Raji (cell line): Measurements from ENCODE around the gene NTSR2.

Source experiments
- POLR2A ChIP-seq: IDR thresholded peaks from 2 replicates; pipeline ENCODE4 v1.6.1; 2011; ENCODE audit warnings: low read depth, low read length, control low read depth; ENCODE audit not compliant: insufficient read depth

NTSR2 gene

DNA sequence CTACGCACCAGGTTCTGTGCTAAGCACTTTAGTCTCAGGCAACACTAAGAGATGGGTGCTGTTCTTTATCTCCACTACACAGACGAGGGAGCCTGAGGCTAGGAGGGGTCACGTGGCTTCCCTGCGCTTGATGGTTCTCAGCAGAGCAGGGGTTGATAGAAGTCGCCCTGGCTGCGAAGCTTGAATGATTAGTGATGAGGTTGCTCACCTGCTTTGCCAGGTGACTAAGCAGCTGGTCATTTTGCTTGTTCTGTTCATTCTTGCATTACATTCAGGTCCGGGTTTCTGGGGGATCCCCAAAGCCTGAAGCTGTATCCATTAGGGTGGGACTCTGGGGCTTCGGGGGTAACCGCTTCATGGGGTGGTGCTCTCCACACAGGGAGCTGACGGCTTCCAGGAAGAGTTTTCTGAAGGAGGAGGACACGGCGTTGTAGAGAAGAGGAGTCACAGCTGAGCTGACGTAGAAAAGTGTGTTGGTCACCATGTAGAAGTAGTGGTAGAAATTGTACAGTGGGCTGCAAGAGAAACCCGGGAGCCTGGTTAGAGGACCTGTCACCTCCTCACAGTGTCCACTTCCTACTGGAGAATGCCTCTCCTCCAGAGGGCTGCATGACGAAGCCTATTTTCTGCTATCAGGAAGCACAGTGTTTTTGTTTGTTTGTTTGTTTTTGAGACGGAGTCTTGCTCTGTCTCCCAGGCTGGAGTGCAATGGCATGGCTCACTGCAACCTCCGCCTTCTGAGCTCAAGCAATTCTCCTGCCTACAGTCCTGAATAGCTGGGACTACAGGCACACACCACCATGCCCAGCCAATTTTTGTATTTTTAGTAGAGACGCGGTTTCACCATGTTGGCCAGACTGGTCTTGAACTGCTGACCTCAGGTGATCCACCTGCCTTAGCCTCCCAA, 11.5 kb downstream of the NTSR2 start:
- TF ChIP-seq POLR2A, result no peak

DNA sequence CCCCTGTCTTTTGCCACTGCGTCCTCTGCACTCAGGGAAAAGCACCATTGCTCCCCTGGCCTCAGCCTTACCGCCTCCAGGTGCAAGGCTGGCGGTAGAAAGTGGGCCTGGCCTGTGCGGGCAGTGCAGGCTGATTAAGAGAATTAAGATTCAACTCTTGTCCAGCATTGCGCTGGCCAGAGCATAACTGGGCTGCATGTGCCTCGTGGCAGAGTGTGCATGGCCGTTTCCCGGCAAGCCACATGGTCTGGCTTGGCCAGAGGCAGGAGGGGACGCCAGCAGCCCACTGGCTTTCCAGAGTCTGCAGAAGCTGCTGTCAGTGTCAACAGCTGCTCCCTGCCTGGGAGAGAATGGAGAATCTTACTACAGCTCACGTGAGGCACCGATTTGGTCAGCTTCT, 12.3 kb downstream of the NTSR2 start:
- TF ChIP-seq POLR2A, result no peak

DNA sequence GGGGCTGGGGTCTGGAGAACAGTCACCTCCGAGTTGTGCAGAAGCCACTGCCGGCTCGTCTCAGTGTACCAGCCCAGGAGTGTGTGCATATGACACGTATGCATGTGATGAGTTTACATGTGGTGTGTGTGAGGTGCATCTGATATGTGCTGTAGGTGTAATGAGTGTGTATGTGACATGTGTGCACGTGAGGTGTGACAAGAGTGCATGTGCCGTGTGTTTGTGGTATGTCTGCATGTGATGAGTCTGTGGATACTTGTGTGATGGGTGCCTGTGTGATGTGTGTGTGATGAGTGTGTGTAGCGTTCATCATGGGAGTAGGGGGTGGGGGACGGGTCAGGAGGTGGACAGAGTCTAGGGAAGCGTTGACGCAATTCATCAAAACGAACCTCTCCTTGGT, 12.8 kb downstream of the NTSR2 start:
- TF ChIP-seq POLR2A, result no peak

DNA sequence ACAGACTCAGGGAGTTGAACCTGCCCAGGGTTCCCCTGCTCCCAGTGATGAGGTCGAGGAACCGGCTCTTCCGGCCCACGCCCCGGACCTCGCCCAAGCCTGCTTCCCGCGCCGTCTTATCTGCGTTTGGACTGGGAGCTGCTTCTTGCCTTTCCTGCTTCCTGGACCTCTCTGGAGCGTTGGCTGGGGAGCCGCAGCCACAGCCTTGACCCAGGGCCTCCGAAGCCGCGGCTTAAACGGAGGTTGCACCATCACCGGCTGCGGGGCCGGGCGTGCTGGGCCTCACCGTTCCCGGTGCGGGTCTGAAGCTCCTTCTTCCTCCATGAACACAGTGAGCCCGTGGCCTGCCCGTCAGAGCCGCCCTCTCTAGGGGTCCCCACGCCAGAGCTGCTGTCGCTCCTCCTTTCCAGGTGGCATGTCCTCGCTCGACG, 13.3 kb downstream of the NTSR2 start:
- no peak for TF ChIP-seq POLR2A

DNA sequence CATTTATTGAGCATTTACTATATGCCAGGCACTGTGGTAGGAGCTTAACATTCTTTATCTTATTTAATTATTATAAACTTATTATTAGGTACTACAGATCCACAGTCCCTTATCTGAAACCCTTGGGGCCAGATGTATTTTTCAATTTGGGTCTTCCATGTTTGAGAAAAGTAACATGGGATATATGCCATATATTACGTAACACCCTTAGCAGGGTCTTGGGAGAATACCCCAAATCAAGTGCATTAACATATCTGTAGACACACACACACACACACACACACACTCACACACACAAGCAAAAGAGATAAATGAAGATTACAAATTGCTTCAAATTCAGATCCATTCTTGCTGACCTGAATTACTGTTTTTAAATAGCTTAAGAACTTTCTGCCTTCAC, 13.7 kb downstream of the NTSR2 start:
- no peak for TF ChIP-seq POLR2A

DNA sequence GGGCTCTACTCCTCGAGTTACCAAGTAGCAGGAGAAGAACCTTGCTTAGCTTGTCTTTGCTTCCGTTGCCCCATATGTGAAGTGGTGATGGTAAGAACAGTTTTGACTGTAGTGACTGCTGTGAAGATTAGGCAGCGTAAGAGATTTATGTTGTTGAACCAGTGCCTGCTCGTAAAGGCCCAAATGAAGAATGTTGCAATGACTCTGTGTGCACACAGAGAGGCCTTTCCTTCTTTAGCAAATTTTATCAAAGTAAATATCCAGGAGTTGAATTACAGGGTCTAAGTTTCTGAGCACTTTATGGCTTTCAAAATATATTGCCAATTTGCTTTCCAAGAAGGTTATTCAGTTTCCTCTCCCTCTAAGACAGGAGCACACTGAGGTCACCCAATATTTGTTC, 14.5 kb downstream of the NTSR2 start:
- TF ChIP-seq POLR2A, result no peak

DNA sequence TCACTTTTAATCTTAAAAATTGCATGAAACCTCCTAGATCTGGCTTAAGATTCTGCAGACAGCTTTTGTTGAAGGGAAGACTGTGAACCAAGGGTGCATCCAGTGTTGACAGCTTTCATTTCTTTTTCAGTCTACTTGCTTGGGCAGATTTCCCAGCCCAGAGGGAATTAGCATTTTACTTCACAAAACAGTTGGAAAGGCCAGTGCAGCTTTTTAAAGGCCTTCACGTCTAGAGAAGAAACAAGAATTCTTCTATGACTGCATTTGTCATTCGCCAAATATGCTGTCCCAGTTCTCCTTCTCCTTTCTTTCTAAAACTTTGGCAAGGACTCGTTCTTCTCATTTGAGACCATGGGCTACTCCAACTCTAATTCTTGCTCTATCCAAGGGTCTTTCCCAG, 17.4 kb downstream of the NTSR2 start:
- TF ChIP-seq POLR2A, result no peak

DNA sequence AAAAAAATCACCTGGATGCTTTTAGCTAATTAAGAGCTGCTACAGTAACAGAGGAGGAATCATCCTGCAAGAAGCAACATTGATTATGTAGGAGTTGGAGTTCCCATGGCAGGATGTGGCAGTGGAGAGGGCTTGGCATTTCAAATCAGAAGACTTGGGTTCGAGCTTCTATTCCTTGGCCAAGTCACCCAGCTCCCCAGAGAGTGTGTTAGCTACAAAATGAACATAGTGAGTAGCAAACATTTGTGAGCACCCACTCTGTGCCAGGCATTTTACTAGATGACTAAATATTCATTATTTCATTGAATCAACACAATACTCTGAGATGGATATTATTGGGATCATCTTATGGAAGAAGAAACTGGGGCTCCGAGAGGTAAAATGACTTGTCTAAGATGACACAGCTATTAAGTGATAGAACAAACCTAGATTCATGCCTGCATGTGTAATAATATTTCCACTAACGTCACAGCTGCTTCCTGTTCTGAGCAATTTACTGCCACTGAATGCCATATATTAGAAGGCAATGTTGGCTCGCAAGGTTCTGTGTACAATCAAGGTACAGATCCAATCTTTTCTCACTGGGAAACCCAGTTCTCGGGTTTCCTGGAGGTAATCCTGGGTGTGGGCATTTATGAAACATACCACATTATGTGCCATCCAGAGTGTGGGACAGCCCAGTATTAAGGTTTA, 18.0 kb downstream of the NTSR2 start:
- no peak for TF ChIP-seq POLR2A

DNA sequence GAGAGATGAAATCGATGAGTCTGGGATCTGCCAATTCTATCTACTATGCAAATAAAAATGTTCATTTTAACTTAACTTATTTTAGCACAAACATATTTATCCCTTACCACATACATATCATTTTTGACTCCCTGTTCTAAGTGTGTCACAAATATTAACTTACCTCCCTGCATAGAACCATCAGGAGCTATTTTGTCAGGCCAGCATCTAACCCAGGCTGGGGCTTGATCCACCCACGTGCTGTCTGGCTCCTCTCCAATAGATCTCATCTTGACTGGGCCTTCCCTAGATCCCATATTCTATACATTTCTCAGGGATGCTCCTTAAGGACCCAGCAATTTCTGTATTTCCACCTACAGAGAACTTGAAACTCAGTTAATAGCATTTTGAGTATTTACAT, 20.9 kb downstream of the NTSR2 start:
- TF ChIP-seq POLR2A, result no peak

DNA sequence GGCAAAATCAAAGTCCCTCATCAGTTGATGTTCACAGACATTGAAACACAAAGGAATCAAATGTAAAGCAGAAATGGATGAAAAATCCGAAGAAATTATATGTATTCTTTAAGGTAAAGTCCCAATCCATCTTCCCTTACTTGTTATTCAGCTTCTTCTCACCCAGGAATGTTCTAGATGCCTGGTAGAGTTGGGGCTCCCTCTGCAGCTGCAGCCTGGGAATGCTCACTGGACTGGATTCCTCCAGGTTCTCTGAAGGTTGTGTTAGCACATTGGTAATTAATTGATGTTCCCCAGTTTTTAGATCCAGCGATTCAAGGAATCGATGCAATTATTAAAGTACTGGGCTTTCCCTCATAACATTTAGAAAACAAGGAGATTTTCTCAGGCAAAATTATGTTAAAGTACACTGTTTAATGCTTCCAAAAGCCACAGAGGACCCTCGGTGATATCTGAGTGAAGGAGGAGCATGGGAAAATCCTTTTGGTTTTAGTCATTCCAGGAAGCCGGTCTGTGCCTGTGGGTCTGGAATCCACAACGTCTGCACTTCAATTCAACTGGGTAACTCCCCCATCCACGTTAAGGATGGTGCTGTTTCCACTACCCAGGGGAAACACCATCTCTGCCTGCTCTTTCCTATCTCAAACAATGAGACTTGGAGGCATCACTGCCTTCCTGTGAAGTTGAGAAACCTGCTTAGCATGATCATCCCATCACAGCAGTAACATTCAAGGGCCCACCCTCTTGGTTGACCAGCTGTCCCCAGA, 22.0 kb downstream of the NTSR2 start:
- no peak for TF ChIP-seq POLR2A

DNA sequence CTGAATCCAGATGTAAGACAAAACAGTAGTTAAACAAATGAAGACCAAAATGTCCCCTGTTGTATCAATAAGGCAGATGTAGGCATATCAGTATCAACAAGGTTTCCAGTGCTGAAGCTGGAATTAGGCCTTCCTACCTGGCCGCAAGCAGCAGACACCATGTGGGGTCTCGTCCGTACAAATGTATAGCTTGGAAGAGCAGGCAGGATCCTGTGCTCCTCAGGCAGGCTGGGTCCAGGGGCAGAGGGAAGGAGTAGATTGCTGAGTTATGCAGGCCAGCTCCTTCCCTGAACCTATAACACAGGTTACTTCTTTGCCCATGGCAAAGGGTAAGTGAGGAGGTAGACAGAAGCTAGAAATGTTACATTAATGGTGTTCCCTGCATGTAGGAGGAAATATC, 23.5 kb downstream of the NTSR2 start:
- no peak for TF ChIP-seq POLR2A

DNA sequence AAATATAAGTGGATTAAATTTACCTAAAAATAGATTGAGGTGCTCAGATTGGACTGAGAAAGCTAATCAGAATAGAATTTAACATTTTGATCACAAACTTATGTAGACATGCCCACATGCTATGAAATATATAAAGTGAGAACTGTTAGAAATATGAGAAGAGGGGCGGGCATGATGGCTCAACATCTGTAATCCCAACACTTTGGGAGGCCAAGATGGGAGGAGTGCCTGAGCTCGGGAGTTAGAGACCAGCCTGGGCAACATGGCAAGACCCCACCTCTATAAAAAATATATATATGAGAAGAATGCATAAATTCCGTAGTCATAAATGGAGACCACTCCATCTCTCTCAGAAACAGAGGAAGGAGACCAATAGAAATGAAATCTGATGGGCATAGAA, 25.7 kb downstream of the NTSR2 start:
- TF ChIP-seq POLR2A, result no peak

DNA sequence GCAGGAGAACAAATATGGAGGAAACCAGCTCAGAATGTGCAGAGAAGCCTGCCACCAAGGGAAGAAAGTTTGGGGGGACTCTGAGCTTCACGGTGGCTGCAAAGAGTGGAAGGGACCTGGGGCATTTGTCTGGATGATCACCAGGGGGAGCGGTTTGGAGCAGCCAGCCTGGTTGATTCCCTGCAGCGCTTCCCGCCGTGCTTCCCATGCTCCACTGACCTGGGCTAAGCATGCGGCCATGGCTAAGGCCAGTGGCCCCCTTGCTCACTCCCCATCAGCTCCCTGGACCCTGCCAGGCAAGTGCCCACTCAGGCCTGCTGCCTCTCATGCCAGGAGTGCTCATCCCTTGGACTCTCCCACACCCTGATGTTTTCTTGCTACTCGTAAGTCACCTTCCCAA, 27.0 kb downstream of the NTSR2 start:
- no peak for TF ChIP-seq POLR2A

DNA sequence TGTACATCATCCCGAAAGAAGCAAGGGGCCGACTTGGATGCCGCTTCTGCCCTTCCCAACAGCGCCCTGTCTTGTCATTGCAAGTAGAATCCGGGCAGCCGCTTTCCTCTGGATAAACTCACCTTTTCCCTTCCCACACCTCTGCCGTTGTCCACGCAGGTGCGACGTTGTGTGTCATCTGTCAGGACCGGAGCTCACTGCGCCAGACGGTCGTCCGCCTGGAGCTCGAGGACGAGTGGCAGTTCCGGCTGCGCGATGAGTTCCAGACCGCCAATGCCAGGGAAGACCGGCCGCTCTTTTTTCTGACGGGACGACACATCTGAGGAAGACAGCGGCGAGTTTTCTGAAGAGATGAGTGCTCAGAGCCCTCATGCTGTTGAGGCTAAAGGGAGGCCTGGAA, 29.9 kb downstream of the NTSR2 start:
- TF ChIP-seq POLR2A, result no peak

DNA sequence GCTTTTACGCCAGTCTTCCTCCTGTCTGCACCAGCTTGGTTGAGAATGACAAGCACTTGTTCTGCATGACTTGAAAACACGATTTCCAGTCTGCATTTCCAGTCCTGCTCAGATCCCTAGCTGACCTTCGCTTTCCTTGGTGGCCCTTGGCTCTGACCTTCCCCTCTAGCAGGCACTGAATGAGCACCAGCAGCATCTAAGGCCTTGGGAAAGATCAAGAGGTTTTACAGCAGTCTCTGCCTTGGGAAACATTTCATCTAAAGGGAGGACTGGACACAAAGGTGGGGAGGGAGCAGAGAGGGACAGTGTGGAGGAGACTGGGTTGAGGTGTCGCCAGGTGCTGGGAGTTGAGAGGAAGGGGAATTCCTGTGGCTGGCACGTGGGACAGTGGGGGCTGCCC, 30.5 kb downstream of the NTSR2 start:
- no peak for TF ChIP-seq POLR2A

DNA sequence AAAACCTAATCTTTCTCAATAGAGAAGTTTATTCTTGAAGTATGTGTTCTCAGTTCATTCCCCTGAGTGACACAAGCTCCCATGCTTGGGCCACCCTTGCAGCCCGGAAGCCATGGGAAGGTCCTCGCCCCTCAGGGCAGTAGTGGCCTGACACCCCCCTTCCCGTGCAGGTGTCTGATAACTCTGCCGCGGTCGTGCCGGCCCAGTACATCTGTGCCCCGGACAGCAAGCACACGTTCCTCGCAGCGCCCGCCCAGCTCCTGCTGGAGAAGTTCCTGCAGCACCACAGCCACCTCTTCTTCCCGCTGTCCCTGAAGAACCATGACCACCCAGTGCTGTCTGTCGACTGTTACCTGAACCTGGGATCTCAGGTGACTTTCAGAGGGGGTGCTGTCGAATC, 32.4 kb downstream of the NTSR2 start:
- TF ChIP-seq POLR2A, result no peak
